COLO668 (cell line): ENCODE results near the gene OTOP3.

ENCODE experiments used
- DNase-seq: peaks from one replicate; lab custom pipeline; 2025; ENCODE audit not compliant: unreplicated experiment; lab: John Stamatoyannopoulos, UW

The OTOP3 gene

DNA sequence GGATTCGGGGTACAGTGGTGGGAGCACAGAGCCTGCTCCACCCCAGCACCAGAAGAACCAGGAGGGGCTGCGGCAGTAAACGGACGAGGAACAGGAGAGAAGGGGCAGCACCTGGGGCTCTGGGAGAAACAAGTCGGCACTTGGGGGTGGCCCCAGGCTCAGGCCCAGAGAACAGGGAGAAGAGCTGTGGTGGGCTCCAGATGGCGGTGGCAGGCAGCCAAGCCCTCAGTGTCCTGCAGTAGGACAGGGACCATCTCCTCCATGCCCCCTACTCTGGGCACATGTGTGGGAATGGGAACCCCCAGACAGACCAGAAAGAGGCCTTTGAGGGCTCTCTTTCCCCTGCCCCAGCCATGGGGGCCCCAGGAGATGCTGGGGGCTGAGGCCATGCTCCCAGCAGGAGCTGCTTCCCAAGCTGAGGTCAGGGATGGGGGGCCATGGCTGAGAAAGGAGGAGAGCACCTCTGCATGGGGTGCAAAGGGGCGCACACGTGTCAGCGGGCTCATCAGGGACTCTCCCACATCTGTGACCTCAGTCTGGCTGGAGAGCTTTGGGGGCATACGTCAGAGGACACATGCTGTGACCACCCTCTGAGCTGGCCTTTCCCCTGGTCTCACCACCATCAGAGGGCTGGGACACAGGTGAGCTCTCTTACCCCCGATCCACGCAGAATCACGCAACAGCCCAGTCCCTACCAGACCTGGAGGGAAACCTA lies 19.4 kb upstream of the OTOP3 start:
- DNase-seq: no peak

DNA sequence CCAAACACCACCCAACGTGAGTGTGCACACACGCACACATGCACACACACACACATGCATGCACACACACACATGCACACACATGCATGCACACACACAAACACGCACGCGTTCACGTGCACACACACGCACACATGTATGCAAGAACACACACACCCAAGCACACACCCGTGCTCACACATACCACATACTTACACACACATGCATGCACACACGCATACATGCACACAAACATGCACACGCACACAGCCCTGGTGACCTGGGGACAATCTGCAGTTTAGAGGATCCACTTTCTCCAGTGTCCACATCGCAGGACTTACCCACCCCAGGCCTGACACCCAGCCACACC lies 18.9 kb upstream of the OTOP3 start:
- DNase-seq: no peak

DNA sequence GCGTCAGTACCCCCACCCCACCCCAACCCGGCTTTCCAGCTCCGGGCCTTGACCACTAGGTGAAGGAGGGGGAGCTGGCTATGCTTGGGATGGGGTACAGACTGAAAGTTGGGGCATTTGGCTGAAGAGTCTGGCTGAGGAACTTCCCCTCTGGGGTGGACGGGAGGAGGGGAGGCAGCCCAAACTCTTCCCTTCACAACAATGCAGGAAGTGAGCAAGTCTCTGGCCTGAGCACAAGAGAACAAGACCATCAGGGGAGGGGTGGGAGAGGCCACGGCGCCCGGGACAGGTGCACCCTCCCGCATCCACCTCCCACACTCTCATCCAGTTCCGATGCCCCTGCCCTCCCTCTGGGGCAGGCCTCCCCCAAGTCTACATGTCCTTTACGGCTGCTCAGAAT lies 18.3 kb upstream of the OTOP3 start:
- no peak for DNase-seq

DNA sequence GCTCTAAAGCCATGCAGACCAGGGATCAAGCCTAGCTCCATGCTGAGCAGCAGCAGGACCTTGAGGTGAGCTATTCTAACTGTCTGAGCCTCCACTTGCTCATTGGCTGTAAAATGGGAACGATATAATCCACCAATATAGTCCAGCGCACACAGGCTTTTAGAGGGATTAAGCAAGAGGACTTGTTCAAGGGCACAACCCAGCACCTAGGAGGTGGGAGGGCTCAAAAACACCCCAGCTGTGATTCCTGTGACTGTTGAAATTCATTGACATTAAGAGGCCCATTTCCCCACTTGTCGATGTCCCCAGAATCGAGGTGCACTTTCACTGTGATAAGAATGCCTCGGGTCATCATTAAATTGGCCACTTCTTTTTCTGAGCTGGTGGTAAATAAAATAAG lies 16.8 kb upstream of the OTOP3 start:
- no peak for DNase-seq

DNA sequence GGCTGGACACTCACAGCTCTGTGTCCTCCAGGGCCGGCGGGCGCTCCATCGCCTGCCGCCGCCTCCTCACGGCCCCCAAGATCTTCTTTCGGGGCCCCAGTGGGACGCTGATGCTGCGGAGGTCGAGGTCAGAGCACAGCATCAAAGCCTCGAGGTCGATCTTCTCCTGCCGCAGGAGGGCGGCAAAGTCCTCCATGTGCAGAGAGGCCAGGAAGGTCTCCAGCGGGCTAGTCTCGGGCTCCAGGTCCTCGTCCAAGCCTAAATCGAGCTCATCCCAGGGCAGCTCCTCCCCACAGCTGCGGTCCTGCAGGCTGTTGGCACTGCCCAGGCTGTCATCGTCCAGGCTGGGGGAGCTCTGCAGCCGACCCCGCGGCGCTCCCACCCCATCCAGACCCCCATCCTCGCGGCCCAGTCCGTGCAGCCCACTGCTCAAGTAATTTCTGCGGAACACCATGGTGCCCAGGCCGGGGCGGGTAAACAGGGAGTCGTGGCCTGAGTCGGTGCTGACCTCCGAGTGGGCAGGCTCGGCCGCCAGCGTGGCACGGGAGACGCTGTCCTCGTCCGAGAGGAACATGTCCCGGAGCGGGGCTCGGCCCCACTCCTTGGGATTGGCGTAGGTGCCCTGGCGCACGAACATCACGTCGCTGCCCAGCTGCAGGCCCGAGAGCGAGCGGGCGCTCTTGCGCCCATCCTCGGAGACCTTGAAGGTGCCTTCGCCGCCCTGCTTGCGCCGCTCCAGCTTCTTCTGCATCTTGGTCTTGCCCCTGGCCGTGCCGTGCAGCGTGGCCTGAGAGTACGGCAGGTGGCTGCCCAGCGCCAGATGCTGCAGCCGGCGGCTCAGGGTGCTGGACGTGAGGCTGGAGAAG lies 16.0 kb upstream of the OTOP3 start:
- DNase-seq: peak; percentile 20

DNA sequence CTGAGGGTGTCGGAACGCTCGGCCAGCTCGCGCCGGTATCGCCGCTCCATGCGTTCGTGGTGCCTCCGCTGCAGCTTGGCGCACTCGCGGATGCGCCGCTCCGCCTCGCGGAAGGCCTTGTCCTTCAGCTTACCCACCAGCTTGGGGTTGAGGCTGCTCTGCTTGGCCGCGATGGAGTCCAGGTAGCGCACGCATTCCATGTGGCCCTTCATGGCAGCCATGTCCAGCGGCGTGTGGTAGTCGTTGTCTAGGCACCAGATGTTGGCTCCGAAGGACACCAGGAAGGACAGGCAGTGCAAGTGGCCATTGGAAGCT lies 15.4 kb upstream of the OTOP3 start:
- no peak for DNase-seq

DNA sequence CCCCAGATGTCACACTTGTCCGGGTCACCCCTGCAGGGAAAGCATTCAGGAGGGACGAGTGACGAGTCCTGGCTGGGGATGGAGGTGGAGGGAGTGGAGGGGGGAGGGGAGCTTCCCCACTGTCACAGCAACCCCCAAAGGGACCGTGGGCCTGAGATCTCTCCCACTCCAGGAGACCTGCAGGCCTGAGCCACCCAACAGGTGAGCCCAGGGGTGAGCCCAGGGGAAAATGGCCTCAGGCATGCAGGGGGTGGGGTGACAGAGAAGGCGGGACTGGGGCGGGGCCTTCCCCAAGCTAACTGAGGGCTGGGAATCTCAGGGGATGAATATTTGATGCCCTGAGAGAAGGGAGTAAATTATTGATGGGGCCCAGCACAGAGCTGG lies 15.1 kb upstream of the OTOP3 start:
- DNase-seq: peak; percentile 29

DNA sequence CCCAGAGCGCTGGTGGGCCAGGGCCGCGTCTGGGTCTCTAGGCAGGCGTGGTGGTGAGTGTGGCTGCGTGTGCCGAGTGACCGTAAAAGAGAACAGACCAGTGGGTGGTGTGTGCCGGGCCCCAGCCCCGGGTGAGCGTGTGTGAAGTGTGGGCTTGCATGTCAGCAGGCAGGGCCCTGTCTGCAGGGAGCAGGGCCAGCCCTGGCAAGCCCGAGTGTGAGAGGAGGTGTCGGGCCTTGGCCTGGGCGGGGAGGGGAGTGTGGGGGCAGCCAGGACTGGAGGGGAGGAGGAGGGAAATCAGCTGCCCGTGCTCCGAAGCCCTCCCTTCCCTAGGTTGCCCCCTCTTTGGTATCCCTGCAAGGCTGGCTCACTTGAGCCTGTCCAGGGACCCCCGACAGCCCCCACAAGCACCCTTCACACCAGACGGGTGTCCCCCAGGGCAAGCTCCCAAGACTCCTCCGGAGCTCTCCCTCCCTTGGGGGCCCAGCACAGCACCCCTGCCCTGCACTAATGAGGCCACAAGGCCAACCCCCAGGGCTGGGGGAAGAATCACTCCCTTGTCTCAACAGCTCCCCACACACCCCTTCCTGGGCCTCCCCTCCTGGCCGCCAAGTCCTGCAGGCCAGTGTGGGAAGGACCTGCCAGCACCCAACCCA lies 14.5 kb upstream of the OTOP3 start:
- DNase-seq: no peak

DNA sequence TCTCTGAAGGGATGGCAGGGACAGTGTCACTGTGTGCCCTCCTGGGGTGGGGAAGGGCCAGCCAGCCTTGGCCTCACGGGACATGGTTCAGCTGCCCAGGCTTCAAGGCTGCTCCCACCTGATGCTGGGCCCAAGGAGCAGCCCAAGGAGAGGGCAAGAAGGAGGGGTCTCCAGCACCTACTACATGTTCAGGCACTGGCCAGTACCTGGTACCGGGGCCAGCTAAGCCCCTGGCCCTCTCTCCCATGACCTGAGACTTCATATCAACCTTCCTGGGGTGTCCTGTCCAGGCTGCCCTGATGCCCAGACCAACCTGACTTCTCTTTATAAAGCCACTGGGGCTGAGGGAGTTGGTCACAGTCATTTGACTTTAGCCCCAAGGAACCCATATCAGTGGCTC lies 13.9 kb upstream of the OTOP3 start:
- no peak for DNase-seq

DNA sequence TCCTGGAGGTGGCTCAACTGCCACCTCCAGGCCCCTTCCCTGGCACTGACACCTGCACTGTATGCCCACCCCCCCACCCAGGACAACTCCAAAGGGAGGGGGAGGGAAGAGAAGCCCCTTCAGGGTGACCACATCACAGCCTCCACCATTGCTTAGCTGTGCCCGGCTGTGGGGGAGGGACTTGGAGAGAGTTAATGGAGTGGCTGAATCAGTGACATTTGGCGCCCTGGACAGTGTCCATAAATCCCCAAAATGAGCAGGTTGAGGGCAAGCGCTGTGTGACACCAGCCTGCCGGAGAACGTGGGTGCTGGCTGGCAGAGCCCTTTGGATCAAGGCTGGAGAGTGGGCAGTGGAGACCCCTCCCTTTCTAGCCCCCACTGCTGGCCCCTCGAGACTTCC lies 13.5 kb upstream of the OTOP3 start:
- DNase-seq: no peak

DNA sequence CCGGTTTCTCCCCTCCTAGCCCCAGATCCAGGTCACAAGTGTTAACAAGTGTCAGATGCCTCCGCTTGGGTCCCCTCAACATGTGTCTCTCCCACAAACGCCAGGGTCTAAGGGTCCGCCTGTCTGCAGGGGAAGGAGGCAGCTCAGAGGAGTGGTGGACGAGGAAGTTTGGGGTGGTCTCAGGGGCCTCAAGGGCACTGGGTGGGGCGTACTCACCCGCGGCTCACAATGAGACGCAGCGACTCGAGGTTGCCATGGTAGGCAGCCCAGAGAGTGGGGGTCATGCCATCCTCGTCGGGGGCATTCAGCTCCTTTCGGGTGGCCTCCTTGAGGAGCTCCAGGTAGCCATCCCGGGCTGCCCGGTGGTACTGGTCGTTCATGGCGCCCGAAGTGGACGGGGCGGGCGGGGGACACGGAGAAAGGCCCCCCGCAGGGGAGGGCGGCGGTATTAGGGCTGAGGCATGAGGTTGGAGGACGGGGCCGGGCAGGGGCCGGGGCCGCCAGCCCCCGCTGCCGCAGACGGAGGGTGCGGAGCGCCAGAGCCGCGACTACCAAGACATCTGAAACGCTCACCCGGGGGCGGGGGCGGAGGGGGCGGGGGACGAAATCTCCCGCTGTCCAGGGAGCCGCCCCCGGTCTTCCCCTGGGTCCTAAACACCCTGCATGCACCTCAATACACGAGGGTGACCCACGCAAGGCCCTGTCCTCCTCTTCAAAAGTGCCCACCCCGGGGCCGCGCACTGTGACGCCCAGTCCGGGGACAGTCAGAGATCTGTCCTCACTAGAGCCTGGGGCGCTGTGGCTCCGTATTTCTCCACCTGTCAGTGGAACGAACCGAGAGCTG lies 12.8 kb upstream of the OTOP3 start, which contains the start of gene USH1G:
Gene USH1G, minus strand, starts transcription at position 562 of the 844 bp plus-strand sequence. Its CDS starts 182 bp downstream, at position 380.
- no peak for DNase-seq

DNA sequence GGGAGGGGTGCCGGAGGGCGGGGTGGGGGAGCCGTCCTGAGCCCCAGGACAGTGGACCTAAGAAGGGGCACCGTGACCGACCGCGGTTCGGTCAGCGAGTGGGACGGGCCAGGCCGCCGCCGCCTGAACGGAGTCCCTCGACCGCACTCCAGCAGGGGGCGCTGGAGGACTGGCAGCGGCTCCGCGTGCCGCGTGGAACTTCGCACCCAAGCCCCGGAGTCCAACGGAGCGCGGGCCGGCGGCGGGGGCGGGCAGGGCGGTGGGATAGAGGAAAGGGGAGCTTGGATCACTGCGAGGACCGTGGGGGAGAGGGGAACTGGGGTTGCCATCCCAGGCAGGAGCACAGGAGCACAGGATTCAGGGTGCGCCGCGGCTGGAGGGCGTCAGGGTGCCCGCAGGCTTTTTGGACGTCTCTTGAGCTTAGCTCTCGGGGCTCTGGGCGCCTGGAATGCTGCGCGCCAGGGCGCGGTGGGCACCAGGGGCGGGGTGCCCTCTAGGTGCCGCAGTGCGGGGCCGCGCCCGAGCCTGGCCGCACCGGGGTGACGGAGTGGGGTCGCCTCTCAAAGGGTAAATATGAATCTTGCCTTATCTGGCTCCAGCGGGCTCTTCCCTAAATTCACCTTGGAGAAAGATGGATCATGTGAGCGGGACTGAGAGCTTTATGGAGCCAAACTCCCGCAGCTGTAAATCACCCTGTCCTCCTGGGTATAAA lies 12.0 kb upstream of the OTOP3 start:
- DNase-seq: peak; percentile 57

DNA sequence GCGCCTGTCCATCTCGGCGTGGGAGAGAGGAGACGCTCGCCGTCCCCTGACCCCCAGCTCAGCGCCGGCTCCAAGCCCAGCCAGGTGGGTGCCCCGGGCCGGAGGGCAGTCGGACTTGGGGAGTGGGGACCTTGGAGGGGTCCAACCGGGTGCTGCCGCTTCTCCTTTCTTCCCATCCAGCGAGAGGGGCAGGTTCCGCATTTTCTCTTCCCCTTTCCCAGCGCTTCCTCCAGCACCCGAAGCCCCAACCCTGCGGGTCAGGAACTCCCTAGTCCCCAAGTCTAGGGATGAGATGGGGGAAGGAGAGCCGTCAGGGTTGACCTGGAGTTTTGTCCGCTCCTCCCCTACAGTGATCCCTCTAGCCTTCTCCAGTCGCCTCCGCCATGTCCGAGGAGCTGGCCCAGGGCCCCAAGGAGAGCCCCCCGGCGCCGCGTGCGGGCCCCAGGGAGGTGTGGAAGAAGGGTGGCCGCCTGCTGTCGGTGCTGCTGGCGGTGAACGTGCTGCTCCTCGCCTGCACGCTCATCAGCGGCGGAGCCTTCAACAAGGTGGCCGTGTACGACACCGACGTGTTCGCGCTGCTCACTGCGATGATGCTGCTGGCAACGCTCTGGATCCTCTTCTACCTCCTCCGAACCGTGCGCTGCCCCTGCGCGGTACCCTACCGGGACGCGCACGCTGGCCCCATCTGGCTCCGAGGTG lies 11.3 kb upstream of the OTOP3 start, which contains the start of gene OTOP2:
Gene OTOP2, plus strand, starts transcription at position 24 of the 699 bp plus-strand sequence. Its CDS starts 360 bp downstream, at position 384.
- no peak for DNase-seq

DNA sequence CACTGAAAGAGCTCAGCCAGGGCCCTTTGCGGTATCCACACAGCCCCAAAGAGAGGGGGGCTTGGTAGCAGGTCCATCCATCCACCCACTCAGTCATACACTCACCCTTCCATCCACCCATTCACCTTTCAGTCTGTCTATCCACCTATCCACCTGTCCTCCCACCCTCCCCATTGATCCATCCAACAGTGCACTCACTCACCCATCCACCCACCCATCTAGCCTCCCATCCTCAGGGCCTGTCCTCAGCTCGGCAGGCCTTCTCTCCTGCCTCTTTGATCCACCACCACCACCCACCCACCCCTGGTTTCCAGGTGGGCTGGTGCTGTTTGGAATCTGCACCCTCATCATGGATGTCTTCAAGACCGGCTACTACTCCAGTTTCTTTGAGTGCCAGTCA lies 10.5 kb upstream of the OTOP3 start:
- no peak for DNase-seq

DNA sequence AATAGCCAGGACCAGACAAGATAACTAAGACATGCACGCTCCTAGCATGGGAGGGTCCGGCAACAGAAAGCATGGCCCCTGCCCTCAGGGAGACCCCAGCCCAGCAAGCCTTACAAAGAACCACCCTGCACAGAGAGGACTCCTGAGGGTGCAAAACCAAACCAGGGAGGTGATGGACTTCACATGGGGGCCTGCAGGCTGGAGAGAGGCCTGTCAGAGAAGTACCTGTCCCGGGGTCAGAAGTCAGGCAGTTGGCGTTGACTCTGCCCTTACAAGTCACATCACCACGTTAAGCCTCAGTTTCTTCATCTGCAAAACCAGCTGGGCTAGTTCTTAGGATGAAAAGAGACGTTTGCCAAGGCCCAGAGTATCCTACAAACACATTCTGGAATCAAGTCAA lies 6.9 kb upstream of the OTOP3 start:
- no peak for DNase-seq

DNA sequence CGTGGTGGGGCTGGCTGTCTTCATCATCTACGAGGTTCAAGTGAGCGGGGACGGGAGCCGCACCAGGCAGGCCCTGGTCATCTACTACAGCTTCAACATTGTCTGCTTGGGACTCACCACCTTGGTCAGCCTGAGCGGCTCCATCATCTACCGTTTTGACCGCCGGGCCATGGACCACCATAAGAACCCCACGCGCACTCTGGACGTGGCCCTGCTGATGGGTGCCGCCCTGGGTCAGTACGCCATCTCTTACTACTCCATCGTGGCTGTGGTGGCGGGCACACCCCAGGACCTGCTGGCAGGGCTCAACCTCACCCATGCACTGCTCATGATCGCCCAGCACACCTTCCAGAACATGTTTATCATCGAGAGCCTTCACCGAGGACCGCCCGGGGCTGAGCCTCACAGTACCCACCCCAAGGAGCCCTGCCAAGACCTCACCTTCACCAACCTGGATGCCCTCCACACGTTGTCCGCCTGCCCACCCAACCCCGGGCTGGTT lies 5.1 kb upstream of the OTOP3 start:
- no peak for DNase-seq

DNA sequence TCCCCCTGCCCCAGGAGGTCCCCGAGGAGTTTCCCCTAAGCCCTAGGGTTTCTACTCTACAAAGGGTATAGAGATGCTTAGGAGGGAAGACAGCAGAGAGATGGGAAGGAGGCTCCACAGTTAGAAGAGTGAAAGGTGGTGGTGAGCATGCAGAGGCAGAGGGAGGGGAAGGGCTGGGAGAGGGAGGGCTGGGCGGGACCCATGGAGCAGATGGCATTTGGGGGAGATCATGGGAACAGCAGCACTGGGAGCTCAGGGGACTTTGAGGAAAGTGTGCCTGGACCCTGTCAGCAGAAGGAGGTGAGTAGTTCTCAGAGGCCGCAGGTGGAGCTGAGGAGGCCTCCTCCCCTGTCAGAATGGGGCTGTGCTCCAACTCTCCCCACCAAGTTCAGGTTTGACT lies 650 bp upstream of the OTOP3 start:
- DNase-seq: no peak

DNA sequence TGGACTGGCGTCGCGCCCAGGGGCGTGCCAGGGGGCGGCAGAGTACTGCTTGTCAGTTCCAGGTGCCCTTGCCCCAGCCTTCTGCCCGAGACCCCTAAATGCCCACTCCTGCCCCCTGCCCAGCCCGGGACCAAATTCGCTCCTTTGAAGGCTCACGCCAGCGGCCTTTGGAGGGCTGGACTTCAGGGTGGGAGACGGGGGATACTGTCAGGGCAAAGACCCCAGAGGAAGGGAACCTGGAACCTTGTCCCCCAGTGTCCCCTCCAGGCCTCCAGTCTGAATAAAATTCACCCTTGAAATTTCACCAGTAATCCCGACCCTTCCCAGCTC lies 737 bp downstream of the OTOP3 start:
- DNase-seq: no peak

DNA sequence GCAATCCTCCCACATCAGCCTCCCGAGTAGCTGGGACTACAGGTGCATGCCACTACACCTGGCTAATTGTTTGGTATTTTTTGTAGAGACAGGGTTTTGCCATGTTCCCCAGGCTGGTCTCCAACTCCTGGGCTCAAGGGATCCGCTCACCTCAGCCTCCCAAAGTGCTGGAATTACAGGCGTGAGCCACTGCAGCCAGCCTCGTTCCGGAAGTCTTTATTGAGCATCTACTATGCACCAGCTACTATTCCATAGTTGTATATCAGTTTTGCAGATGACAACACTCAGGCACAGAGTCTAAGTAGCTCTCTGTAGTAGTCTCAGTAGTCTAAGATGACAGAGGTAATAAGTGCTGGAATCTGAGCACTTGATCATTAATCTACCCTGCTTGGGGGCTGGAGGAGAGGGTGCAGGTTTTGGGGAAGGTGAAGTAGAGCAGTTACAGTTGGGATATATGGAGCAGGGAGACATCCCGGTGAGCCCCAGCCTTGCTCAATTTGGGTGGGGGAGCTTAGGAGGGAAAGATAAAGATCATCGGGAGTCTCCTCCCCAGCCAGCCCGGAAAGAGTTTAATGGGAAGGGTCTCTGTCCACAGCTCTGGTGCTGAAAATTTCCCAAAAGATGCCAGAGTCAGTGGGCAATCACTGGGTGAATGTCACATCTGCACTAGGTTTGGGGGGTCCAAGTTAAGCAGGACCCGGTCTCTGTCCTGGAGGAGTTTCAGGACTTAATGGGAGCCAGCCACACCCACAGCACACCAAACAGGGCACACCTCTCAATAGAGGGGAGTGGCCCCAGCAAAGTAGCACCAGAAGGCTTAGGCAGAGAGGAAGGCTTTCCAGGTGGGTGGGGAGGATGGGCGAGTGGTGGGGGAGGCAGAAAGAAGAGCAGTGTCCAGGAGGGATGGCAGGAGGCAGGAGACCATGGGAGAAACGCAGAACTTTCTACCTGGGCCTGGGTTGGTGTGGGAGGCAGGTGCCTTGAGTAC lies 1.7 kb downstream of the OTOP3 start:
- no peak for DNase-seq
